Measurements from ENCODE around the gene CBL.

- no peak for TF ChIP-seq CBFB (CRISPR knock-in tag; IDR thresholded peaks at IDR 0.05; ENCODE audit: low read depth)
- TF ChIP-seq NFYB (CRISPR knock-in tag; conservative IDR thresholded peaks at IDR 0.05; ENCODE audit: low read depth): no peak
- TF ChIP-seq CTCF (IDR thresholded peaks at IDR 0.05): peak; percentile 78
- no peak for TF ChIP-seq NR2C2 (CRISPR knock-in tag; IDR thresholded peaks at IDR 0.05)
- no peak for TF ChIP-seq MXD4 (CRISPR knock-in tag; IDR thresholded peaks at IDR 0.05; ENCODE audit: borderline replicate concordance)
- TF ChIP-seq, protein P1, sequence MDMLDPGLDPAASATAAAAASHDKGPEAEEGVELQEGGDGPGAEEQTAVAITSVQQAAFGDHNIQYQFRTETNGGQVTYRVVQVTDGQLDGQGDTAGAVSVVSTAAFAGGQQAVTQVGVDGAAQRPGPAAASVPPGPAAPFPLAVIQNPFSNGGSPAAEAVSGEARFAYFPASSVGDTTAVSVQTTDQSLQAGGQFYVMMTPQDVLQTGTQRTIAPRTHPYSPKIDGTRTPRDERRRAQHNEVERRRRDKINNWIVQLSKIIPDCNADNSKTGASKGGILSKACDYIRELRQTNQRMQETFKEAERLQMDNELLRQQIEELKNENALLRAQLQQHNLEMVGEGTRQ (CRISPR knock-in tag; IDR thresholded peaks at IDR 0.05): no peak
- 0 out of 2 replicates have a peak, but pooled peaks have one; percentile 28 for TF ChIP-seq E2F5 (CRISPR knock-in tag; IDR thresholded peaks at IDR 0.05)
- TF ChIP-seq SP1 (CRISPR knock-in tag; conservative IDR thresholded peaks at IDR 0.05): peak; percentile 69; the same call in 1 of the 2 replicates
- TF ChIP-seq, protein P2, sequence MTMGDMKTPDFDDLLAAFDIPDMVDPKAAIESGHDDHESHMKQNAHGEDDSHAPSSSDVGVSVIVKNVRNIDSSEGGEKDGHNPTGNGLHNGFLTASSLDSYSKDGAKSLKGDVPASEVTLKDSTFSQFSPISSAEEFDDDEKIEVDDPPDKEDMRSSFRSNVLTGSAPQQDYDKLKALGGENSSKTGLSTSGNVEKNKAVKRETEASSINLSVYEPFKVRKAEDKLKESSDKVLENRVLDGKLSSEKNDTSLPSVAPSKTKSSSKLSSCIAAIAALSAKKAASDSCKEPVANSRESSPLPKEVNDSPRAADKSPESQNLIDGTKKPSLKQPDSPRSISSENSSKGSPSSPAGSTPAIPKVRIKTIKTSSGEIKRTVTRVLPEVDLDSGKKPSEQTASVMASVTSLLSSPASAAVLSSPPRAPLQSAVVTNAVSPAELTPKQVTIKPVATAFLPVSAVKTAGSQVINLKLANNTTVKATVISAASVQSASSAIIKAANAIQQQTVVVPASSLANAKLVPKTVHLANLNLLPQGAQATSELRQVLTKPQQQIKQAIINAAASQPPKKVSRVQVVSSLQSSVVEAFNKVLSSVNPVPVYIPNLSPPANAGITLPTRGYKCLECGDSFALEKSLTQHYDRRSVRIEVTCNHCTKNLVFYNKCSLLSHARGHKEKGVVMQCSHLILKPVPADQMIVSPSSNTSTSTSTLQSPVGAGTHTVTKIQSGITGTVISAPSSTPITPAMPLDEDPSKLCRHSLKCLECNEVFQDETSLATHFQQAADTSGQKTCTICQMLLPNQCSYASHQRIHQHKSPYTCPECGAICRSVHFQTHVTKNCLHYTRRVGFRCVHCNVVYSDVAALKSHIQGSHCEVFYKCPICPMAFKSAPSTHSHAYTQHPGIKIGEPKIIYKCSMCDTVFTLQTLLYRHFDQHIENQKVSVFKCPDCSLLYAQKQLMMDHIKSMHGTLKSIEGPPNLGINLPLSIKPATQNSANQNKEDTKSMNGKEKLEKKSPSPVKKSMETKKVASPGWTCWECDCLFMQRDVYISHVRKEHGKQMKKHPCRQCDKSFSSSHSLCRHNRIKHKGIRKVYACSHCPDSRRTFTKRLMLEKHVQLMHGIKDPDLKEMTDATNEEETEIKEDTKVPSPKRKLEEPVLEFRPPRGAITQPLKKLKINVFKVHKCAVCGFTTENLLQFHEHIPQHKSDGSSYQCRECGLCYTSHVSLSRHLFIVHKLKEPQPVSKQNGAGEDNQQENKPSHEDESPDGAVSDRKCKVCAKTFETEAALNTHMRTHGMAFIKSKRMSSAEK (CRISPR knock-in tag; IDR thresholded peaks at IDR 0.05; ENCODE audit: borderline replicate concordance): no peak
- TF ChIP-seq IRF1 (CRISPR knock-in tag; IDR thresholded peaks at IDR 0.05): no peak
Observed at GRCh38 chr11:119205574-119206510, at the start of gene CBL.
